HepG2 (cell line): ENCODE results near the gene MYH10. TPM values are rescaled to one million over a fixed set of nuclear protein-coding genes. Genes with fewer than 3 reads are reported as not detected.

ENCODE experiments used
- ARID2 ChIP-seq: sonication (generic); formaldehyde crosslinking; IDR thresholded peaks from 2 replicates; pipeline ENCODE4 v1.8.1; 2022; ENCODE audit warnings: mild to moderate bottlenecking, missing genetic modification reagents, borderline replicate concordance
- ATF6 ChIP-seq: sonication (generic); formaldehyde crosslinking; conservative IDR thresholded peaks from 2 replicates; pipeline ENCODE4 v1.4.0; 2020; ENCODE audit warnings: missing genetic modification reagents
- GZF1 ChIP-seq: sonication (generic); formaldehyde crosslinking; IDR thresholded peaks from 2 replicates; pipeline ENCODE4 v1.5.1; 2020; ENCODE audit warnings: mild to moderate bottlenecking, missing genetic modification reagents
- JUN ChIP-seq: sonication (generic); formaldehyde crosslinking; IDR thresholded peaks from 2 replicates; pipeline ENCODE4 v1.4.0; 2020; ENCODE audit warnings: mild to moderate bottlenecking, missing genetic modification reagents
- KLF9 ChIP-seq: IDR thresholded peaks from 2 replicates; pipeline ENCODE4 v1.6.1; 2016; ENCODE audit warnings: low read depth
- MYNN ChIP-seq: sonication (generic); formaldehyde crosslinking; IDR thresholded peaks from 2 replicates; pipeline ENCODE4 v1.4.0; 2020; ENCODE audit warnings: mild to moderate bottlenecking, low read depth, missing genetic modification reagents
- NFE2L1 ChIP-seq: sonication (generic); formaldehyde crosslinking; IDR thresholded peaks from 2 replicates; pipeline ENCODE4 v1.4.0; 2020; ENCODE audit warnings: missing genetic modification reagents, mild to moderate bottlenecking, borderline replicate concordance
- PAWR ChIP-seq: sonication (generic); formaldehyde crosslinking; IDR thresholded peaks from 2 replicates; pipeline ENCODE4 v1.4.0; 2020; ENCODE audit warnings: missing genetic modification reagents, mild to moderate bottlenecking, borderline replicate concordance
- PTBP1 ChIP-seq: fragments of 200-400 bp; formaldehyde crosslinking; IDR thresholded peaks from 2 replicates; pipeline ENCODE4 v1.6.1; 2018; ENCODE audit warnings: low read length, low read depth; ENCODE audit not compliant: poor library complexity, severe bottlenecking
- ZBTB21 ChIP-seq: sonication (generic); formaldehyde crosslinking; IDR thresholded peaks from 2 replicates; pipeline ENCODE4 v1.4.0; 2020; ENCODE audit warnings: missing genetic modification reagents
- ZMYM4 ChIP-seq: sonication (generic); formaldehyde crosslinking; IDR thresholded peaks from 2 replicates; pipeline ENCODE4 v1.8.1; 2023; ENCODE audit warnings: mild to moderate bottlenecking, missing genetic modification reagents
- ZNF383 ChIP-seq: sonication (generic); formaldehyde crosslinking; IDR thresholded peaks from 2 replicates; pipeline ENCODE4 v1.4.0; 2020; ENCODE audit warnings: missing genetic modification reagents, mild to moderate bottlenecking, borderline replicate concordance
- ZNF782 ChIP-seq: sonication (generic); formaldehyde crosslinking; IDR thresholded peaks from 2 replicates; pipeline ENCODE4 v1.4.0; 2020; ENCODE audit warnings: missing genetic modification reagents, mild to moderate bottlenecking, borderline replicate concordance
- ZNF83 ChIP-seq: sonication (generic); formaldehyde crosslinking; IDR thresholded peaks from 2 replicates; pipeline ENCODE4 v1.4.0; 2020; ENCODE audit warnings: missing genetic modification reagents, mild to moderate bottlenecking, borderline replicate concordance
- polyA plus RNA-seq, 8 experiments: library from polyadenylated mRNA; depleted of rRNA in 3 of 8; stranded (reverse) in 7 of 8; unstranded in 1 of 8; fragments of >200 nt; fragmentation: Illumina TruSeq in 4 of 8; extraction: Trizol in 4 of 8; gene quantifications; 2 replicates each; pipeline versions ENCODE4 v1.2.1 to v1.2.3, GENCODE V29; 2011 to 2016; ENCODE audit warnings: low read depth in 4 of 8, missing spikeins in 1 of 8, mixed read lengths in 1 of 8; ENCODE audit not compliant: insufficient read depth in 1 of 8
- total RNA-seq, 5 experiments: library from RNA; depleted of rRNA; stranded (reverse); fragments of >200 nt; fragmentation: Illumina TruSeq; extraction: Trizol; gene quantifications; 2 replicates each; pipeline ENCODE4 v1.2.3, GENCODE V29; 2016; ENCODE audit warnings: low read depth in 1 of 5
- TF ChIP-seq, protein P1 (sequence below): sonication (generic); formaldehyde crosslinking; IDR thresholded peaks from 2 replicates; pipeline ENCODE4 v1.5.1; 2020; ENCODE audit warnings: mild to moderate bottlenecking, missing genetic modification reagents, moderate library complexity
- TF ChIP-seq, protein P2 (sequence below): sonication (generic); formaldehyde crosslinking; IDR thresholded peaks from 2 replicates; pipeline ENCODE4 v1.9.0; 2021; ENCODE audit warnings: missing genetic modification reagents, borderline replicate concordance
- TF ChIP-seq, protein P3 (sequence below): sonication (generic); formaldehyde crosslinking; conservative IDR thresholded peaks from 2 replicates; pipeline ENCODE4 v1.4.0; 2020; ENCODE audit warnings: missing genetic modification reagents

The MYH10 gene
- total and polyA plus RNA-seq, 2 of the 13 experiments (the other 11 are each of a cell fraction or from before 2014, with no cell fraction given), result 43.4 to 68.6 TPM

- TF ChIP-seq, protein P1, sequence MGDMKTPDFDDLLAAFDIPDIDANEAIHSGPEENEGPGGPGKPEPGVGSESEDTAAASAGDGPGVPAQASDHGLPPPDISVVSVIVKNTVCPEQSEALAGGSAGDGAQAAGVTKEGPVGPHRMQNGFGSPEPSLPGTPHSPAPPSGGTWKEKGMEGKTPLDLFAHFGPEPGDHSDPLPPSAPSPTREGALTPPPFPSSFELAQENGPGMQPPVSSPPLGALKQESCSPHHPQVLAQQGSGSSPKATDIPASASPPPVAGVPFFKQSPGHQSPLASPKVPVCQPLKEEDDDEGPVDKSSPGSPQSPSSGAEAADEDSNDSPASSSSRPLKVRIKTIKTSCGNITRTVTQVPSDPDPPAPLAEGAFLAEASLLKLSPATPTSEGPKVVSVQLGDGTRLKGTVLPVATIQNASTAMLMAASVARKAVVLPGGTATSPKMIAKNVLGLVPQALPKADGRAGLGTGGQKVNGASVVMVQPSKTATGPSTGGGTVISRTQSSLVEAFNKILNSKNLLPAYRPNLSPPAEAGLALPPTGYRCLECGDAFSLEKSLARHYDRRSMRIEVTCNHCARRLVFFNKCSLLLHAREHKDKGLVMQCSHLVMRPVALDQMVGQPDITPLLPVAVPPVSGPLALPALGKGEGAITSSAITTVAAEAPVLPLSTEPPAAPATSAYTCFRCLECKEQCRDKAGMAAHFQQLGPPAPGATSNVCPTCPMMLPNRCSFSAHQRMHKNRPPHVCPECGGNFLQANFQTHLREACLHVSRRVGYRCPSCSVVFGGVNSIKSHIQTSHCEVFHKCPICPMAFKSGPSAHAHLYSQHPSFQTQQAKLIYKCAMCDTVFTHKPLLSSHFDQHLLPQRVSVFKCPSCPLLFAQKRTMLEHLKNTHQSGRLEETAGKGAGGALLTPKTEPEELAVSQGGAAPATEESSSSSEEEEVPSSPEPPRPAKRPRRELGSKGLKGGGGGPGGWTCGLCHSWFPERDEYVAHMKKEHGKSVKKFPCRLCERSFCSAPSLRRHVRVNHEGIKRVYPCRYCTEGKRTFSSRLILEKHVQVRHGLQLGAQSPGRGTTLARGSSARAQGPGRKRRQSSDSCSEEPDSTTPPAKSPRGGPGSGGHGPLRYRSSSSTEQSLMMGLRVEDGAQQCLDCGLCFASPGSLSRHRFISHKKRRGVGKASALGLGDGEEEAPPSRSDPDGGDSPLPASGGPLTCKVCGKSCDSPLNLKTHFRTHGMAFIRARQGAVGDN (CRISPR knock-in tag), result peak; percentile 64
- TF ChIP-seq ATF6 (CRISPR knock-in tag) (no peak), GZF1 (CRISPR knock-in tag) (no peak), PAWR (CRISPR knock-in tag) (no peak), ZNF383 (CRISPR knock-in tag) (no peak), JUN (CRISPR knock-in tag) (no peak), ZBTB21 (CRISPR knock-in tag) (no peak), MYNN (CRISPR knock-in tag) (no peak), ZNF83 (CRISPR knock-in tag) (no peak), ARID2 (CRISPR knock-in tag) (no peak), ZMYM4 (no peak), NFE2L1 (CRISPR knock-in tag) (no peak), KLF9 (CRISPR knock-in tag) (no peak), ZNF782 (CRISPR knock-in tag) (no peak), PTBP1 (no peak)
- TF ChIP-seq, protein P2, sequence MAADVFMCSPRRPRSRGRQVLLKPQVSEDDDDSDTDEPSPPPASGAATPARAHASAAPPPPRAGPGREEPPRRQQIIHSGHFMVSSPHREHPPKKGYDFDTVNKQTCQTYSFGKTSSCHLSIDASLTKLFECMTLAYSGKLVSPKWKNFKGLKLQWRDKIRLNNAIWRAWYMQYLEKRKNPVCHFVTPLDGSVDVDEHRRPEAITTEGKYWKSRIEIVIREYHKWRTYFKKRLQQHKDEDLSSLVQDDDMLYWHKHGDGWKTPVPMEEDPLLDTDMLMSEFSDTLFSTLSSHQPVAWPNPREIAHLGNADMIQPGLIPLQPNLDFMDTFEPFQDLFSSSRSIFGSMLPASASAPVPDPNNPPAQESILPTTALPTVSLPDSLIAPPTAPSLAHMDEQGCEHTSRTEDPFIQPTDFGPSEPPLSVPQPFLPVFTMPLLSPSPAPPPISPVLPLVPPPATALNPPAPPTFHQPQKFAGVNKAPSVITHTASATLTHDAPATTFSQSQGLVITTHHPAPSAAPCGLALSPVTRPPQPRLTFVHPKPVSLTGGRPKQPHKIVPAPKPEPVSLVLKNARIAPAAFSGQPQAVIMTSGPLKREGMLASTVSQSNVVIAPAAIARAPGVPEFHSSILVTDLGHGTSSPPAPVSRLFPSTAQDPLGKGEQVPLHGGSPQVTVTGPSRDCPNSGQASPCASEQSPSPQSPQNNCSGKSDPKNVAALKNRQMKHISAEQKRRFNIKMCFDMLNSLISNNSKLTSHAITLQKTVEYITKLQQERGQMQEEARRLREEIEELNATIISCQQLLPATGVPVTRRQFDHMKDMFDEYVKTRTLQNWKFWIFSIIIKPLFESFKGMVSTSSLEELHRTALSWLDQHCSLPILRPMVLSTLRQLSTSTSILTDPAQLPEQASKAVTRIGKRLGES (CRISPR knock-in tag), result no peak
- TF ChIP-seq, protein P3, sequence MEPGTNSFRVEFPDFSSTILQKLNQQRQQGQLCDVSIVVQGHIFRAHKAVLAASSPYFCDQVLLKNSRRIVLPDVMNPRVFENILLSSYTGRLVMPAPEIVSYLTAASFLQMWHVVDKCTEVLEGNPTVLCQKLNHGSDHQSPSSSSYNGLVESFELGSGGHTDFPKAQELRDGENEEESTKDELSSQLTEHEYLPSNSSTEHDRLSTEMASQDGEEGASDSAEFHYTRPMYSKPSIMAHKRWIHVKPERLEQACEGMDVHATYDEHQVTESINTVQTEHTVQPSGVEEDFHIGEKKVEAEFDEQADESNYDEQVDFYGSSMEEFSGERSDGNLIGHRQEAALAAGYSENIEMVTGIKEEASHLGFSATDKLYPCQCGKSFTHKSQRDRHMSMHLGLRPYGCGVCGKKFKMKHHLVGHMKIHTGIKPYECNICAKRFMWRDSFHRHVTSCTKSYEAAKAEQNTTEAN (CRISPR knock-in tag), result no peak
These were observed 152.6 kb downstream of the MYH10 start (continued) for GRCh38 chr17:8477715-8478441.
